Activated CD8-positive, alpha-beta memory T cell treated with anti-CD3 and anti-CD28 coated beads for 36 hours (primary cell): ENCODE measurements around the gene PNKD. TPM values are rescaled to one million over a fixed set of nuclear protein-coding genes. Genes with fewer than 3 reads are reported as not detected.

ENCODE experiments used
- CTCF ChIA-PET: fragments of 350-600 bp; sonication (Branson Sonifier 250); formaldehyde crosslinking; loops from one replicate; lab custom pipeline; 2021; ENCODE audit warnings: antibody characterized with exemption; lab: Charles Lee
- POLR2A ChIA-PET: fragments of 350-600 bp; sonication (Branson Sonifier 250); formaldehyde crosslinking; loops from one replicate; lab custom pipeline; 2021; ENCODE audit warnings: antibody characterized with exemption; lab: Charles Lee
- total RNA-seq, 2 experiments: library from RNA; stranded (reverse); gene quantifications; one replicate each; pipeline ENCODE4 v1.2.3, GENCODE V29; 2021

Gene PNKD
- 10 to 100 TPM; 22.7 to 24.1 TPM for total RNA-seq

GRCh38 chr2:218269900-218270720, at the start of gene PNKD, which contains the start of gene AAMP:
TSS of gene PNKD (plus strand) at chr2:218270519. CDS start at chr2:218270536, 17 bp downstream.
TSS of gene AAMP (minus strand) at chr2:218270137. CDS start at chr2:218270086, 51 bp downstream.
- ChIA-PET CTCF (interaction anchor here (0.8 to 4.7 kb wide), 12 partner anchors 12 to 130 kb away, joined by 3 to 70 read pairs (median 4); partner anchors contain the start of genes CATIP and TMBIM1), POLR2A (interaction anchor here (0.6 to 2.9 kb wide), 9 partner anchors 14 to 389 kb away, joined by 3 to 34 read pairs (median 4); partner anchors contain the start of genes BCS1L and ZNF142)

GRCh38 chr2:218221000-218221399, 49.3 kb upstream of the PNKD start:
- POLR2A ChIA-PET: interaction anchor here (1.3 to 5.6 kb wide), 2 partner anchors 9 to 63 kb away, joined by 3 to 30 read pairs; no protein-coding TSS in a partner anchor
- CTCF ChIA-PET: interaction anchor here (1.1 to 2.5 kb wide), 4 partner anchors 9 to 51 kb away, joined by 3 to 11 read pairs (median 3); no protein-coding TSS in a partner anchor

GRCh38 chr2:218223046-218223445, 47.3 kb upstream of the PNKD start:
- ChIA-PET POLR2A (interaction anchor here (5.6 kb wide), 1 partner anchor 7 kb away, joined by 30 read pairs; no protein-coding TSS in a partner anchor), CTCF (interaction anchor here (1.0 kb wide), 1 partner anchor 47 kb away, joined by 3 read pairs; the partner anchor contains the start of genes AAMP and PNKD)

- ChIA-PET CTCF (no interaction called here), POLR2A (no interaction called here)
These were observed 46.1 kb upstream of the PNKD start for GRCh38 chr2:218224186-218224585.

- ChIA-PET CTCF (no interaction called here), POLR2A (interaction anchor here (0.6 kb wide), 2 partner anchors 11 to 69 kb away, joined by 3 to 10 read pairs; no protein-coding TSS in a partner anchor)
These were observed 43.4 kb upstream of the PNKD start for GRCh38 chr2:218226903-218227302.

GRCh38 chr2:218228366-218229090, 41.8 kb upstream of the PNKD start:
- ChIA-PET CTCF (interaction anchor here (1.6 to 2.9 kb wide), 2 partner anchors 8 to 13 kb away, joined by 4 to 11 read pairs; no protein-coding TSS in a partner anchor), POLR2A (interaction anchor here (1.5 to 4.0 kb wide), 2 partner anchors 8 to 12 kb away, joined by 12 to 30 read pairs; no protein-coding TSS in a partner anchor)

- POLR2A ChIA-PET: interaction anchor here (1.5 to 4.0 kb wide), 2 partner anchors 9 to 13 kb away, joined by 12 to 30 read pairs; no protein-coding TSS in a partner anchor
- CTCF ChIA-PET: interaction anchor here (0.8 to 2.9 kb wide), 5 partner anchors 8 to 171 kb away, joined by 3 to 11 read pairs (median 4); partner anchors contain the start of gene CTDSP1
These were observed 41.1 kb upstream of the PNKD start for GRCh38 chr2:218229239-218229638.

GRCh38 chr2:218229851-218230250, 40.5 kb upstream of the PNKD start:
- CTCF ChIA-PET: interaction anchor here (0.8 to 2.9 kb wide), 6 partner anchors 9 to 170 kb away, joined by 3 to 11 read pairs (median 4); partner anchors contain the start of gene CTDSP1
- POLR2A ChIA-PET: interaction anchor here (1.5 to 4.0 kb wide), 2 partner anchors 10 to 13 kb away, joined by 12 to 30 read pairs; no protein-coding TSS in a partner anchor

- ChIA-PET POLR2A (interaction anchor here (0.6 to 4.0 kb wide), 3 partner anchors 11 to 249 kb away, joined by 4 to 30 read pairs (median 4); partner anchors contain the start of gene ARPC2), CTCF (interaction anchor here (1.1 to 2.9 kb wide), 4 partner anchors 10 to 56 kb away, joined by 3 to 11 read pairs (median 5); no protein-coding TSS in a partner anchor)
These were observed 39.4 kb upstream of the PNKD start for GRCh38 chr2:218230882-218231281.

GRCh38 chr2:218233543-218233942, 36.8 kb upstream of the PNKD start:
- CTCF ChIA-PET: interaction anchor here (1.3 kb wide), 1 partner anchor 24 kb away, joined by 5 read pairs; no protein-coding TSS in a partner anchor
- POLR2A ChIA-PET: no interaction called here

GRCh38 chr2:218234521-218234920, 35.8 kb upstream of the PNKD start:
- CTCF ChIA-PET: interaction anchor here (1.0 kb wide), 1 partner anchor 13 kb away, joined by 3 read pairs; no protein-coding TSS in a partner anchor

GRCh38 chr2:218235017-218235416, 35.3 kb upstream of the PNKD start:
- ChIA-PET POLR2A (no interaction called here), CTCF (interaction anchor here (1.0 kb wide), 1 partner anchor 14 kb away, joined by 3 read pairs; no protein-coding TSS in a partner anchor)

More at GRCh38 chr2:218234521-218234920, 35.8 kb upstream of the PNKD start:
- POLR2A ChIA-PET: interaction anchor here (0.6 kb wide), 1 partner anchor 429 kb away, joined by 7 read pairs; no protein-coding TSS in a partner anchor

GRCh38 chr2:218236829-218237228, 33.5 kb upstream of the PNKD start:
- CTCF ChIA-PET: interaction anchor here (0.7 to 1.3 kb wide), 3 partner anchors 9 to 20 kb away, joined by 3 read pairs; partner anchors contain the start of gene ARPC2
- POLR2A ChIA-PET: no interaction called here

GRCh38 chr2:218238887-218239286, 31.4 kb upstream of the PNKD start:
- ChIA-PET POLR2A (no interaction called here), CTCF (no interaction called here)

- ChIA-PET POLR2A (no interaction called here), CTCF (interaction anchor here (1.5 kb wide), 1 partner anchor 12 kb away, joined by 4 read pairs; no protein-coding TSS in a partner anchor)
These were observed 26.1 kb upstream of the PNKD start for GRCh38 chr2:218244204-218244603.

GRCh38 chr2:218244665-218245064, 25.7 kb upstream of the PNKD start:
- ChIA-PET CTCF (interaction anchor here (1.5 kb wide), 1 partner anchor 11 kb away, joined by 4 read pairs; no protein-coding TSS in a partner anchor), POLR2A (no interaction called here)

GRCh38 chr2:218245214-218245613, 25.1 kb upstream of the PNKD start:
- ChIA-PET CTCF (interaction anchor here (0.7 to 1.5 kb wide), 3 partner anchors 8 to 85 kb away, joined by 3 to 4 read pairs (median 4); no protein-coding TSS in a partner anchor), POLR2A (interaction anchor here (0.6 kb wide), 1 partner anchor 12 kb away, joined by 3 read pairs; no protein-coding TSS in a partner anchor)

GRCh38 chr2:218249691-218250090, 20.6 kb upstream of the PNKD start:
- ChIA-PET POLR2A (no interaction called here), CTCF (no interaction called here)
